Thyroid gland (tissue), 4 donors: Measurements from ENCODE around the gene SMG9. TPM values are rescaled to one million over a fixed set of nuclear protein-coding genes. Genes with fewer than 3 reads are reported as not detected.
A peak's percentile ranks its signal among the peaks of the same experiment; 100 is the strongest.

ENCODE experiments used
- DNase-seq, 2 donors: peaks; one replicate each; pipeline ENCODE4 v3.0.0-alpha.2; 2019
- H3K27ac ChIP-seq, 3 donors: fragments of 200-600 bp; sonication (generic); 1 replicate in 2 of 3; 2 replicates in 1 of 3; pipeline ENCODE4 v1.5.1; 2016 to 2019; ENCODE audit warnings: mild to moderate bottlenecking in 1 of 3, moderate library complexity in 1 of 3
- H3K27me3 ChIP-seq: fragments of 200-600 bp; sonication (generic); one replicate; pipeline ENCODE4 v1.5.1; 2019
- H3K36me3 ChIP-seq, 2 donors: fragments of 200-600 bp; sonication (generic); one replicate each; pipeline ENCODE4 v1.5.1; 2016 to 2019
- H3K4me1 ChIP-seq, 2 donors: fragments of 200-600 bp; sonication (generic); one replicate each; pipeline ENCODE4 v1.5.1; 2017 to 2019
- H3K4me3 ChIP-seq, 3 donors: fragments of 200-600 bp; sonication (generic); replicated peaks in 1 of 3; 1 replicate in 2 of 3; 2 replicates in 1 of 3; pipeline ENCODE4 v1.5.1; 2016; ENCODE audit warnings: mild to moderate bottlenecking in 1 of 3
- H3K9me3 ChIP-seq: fragments of 200-600 bp; sonication (generic); one replicate; pipeline ENCODE4 v1.5.1; 2017
- CTCF ChIP-seq, 6 experiments: fragments of 200-600 bp in 3 of 6; fragments of 450-650 bp in 3 of 6; sonication (generic) in 3 of 6; IDR thresholded peaks; one replicate each; pipeline ENCODE4 v1.5.1; 2016 to 2019; ENCODE audit warnings: antibody characterized with exemption in 6 of 6, mild to moderate bottlenecking in 2 of 6, inconsistent platforms in 1 of 6, moderate library complexity in 1 of 6
- POLR2A ChIP-seq, 2 donors: fragments of 450-650 bp; IDR thresholded peaks; one replicate each; pipeline ENCODE4 v1.6.1; 2017; ENCODE audit warnings: antibody characterized with exemption in 2 of 2, mild to moderate bottlenecking in 2 of 2, moderate library complexity in 1 of 2
- WGBS, 2 donors: methylation state at CpG; one replicate each; pipeline ENCODE4 v1.1.5; 2017; 5-methylcytosine and 5-hydroxymethylcytosine counted together
- intact Hi-C: fragments of 100-400 bp; cut with DNase I; formaldehyde crosslinking; loops from one replicate; pipeline ENCODE4 v1.15.1; 2023
- total RNA-seq, 4 donors: library from RNA; depleted of rRNA; stranded (reverse); fragments of >200 nt; gene quantifications; one replicate each; pipeline ENCODE4 v1.2.3, GENCODE V29; 2016

Gene SMG9
- total RNA-seq, 4 donors from 2014 or later, result 15.5 to 34.4 (median 18.8) TPM

GRCh38 chr19:43789029-43789428 lies 34.3 kb upstream of the SMG9 start:
- H3K27me3 ChIP-seq, result no peaks in the 10 kb centered on the region
- H3K27ac ChIP-seq, result no peak overlapping the region
- DNase-seq, result no peak
- no peaks in the 10 kb centered on the region for H3K4me1 ChIP-seq
- no peaks in the 10 kb centered on the region for H3K36me3 ChIP-seq
- intact Hi-C loops, result no loop called here
- no peak overlapping the region for H3K4me3 ChIP-seq
- 6 to 8% methylated on average over 3 of the region's 3 CpGs for WGBS, 2 donors
- H3K9me3 ChIP-seq, result no peaks in the 10 kb centered on the region
- TF ChIP-seq CTCF (IDR thresholded peaks at IDR 0.05) (no peak), POLR2A (IDR thresholded peaks at IDR 0.05) (no peak)

GRCh38 chr19:43786665-43787064 lies 31.9 kb upstream of the SMG9 start:
- TF ChIP-seq CTCF (IDR thresholded peaks at IDR 0.05) (no peak), POLR2A (IDR thresholded peaks at IDR 0.05) (no peak)
- Histone ChIP-seq H3K27ac (no peak overlapping the region), H3K4me1 (no peaks in the 10 kb centered on the region), H3K27me3 (no peaks in the 10 kb centered on the region), H3K36me3 (no peaks in the 10 kb centered on the region), H3K4me3 (no peak overlapping the region), H3K9me3 (no peaks in the 10 kb centered on the region)
- 50 to 60% methylated on average over 1 of the region's 1 CpG for WGBS, 2 donors
- intact Hi-C loops, result no loop called here
- no peak for DNase-seq

GRCh38 chr19:43784981-43785808 lies 30.4 kb upstream of the SMG9 start:
- intact Hi-C loops, result loop anchor here (5.0 kb wide), 1 partner anchor 38 kb away; no protein-coding TSS in a partner anchor
- no peak overlapping the region for H3K4me3 ChIP-seq
- 16 to 20% methylated on average over 10 of the region's 10 CpGs for WGBS, 2 donors

GRCh38 chr19:43784241-43784980 lies 29.6 kb upstream of the SMG9 start:
- Histone ChIP-seq H3K27ac (no peak overlapping the region), H3K36me3 (no peaks in the 10 kb centered on the region), H3K9me3 (no peaks in the 10 kb centered on the region), H3K4me3 (no peak overlapping the region), H3K4me1 (no peaks in the 10 kb centered on the region), H3K27me3 (no peaks in the 10 kb centered on the region)
- no peak for TF ChIP-seq CTCF (IDR thresholded peaks at IDR 0.05)
- no peak for TF ChIP-seq POLR2A (IDR thresholded peaks at IDR 0.05)
- WGBS, 2 donors, result 68 to 73% methylated on average over 4 of the region's 4 CpGs
- intact Hi-C loops, result loop anchor here (5.0 kb wide), 1 partner anchor 37 kb away; no protein-coding TSS in a partner anchor
- no peak for DNase-seq

More at GRCh38 chr19:43784981-43785808, 30.4 kb upstream of the SMG9 start:
- Histone ChIP-seq H3K4me1 (no peaks in the 10 kb centered on the region), H3K27me3 (no peaks in the 10 kb centered on the region), H3K9me3 (no peaks in the 10 kb centered on the region), H3K27ac (no peak overlapping the region), H3K36me3 (no peaks in the 10 kb centered on the region)
- no peak for TF ChIP-seq POLR2A (IDR thresholded peaks at IDR 0.05)
- peak; percentile 81 to 94 (median 86) for TF ChIP-seq CTCF (IDR thresholded peaks at IDR 0.05)
- DNase-seq, result peak; percentile 17 to 20
